Measurements from ENCODE around the gene CCDC3.

The CCDC3 gene

DNA sequence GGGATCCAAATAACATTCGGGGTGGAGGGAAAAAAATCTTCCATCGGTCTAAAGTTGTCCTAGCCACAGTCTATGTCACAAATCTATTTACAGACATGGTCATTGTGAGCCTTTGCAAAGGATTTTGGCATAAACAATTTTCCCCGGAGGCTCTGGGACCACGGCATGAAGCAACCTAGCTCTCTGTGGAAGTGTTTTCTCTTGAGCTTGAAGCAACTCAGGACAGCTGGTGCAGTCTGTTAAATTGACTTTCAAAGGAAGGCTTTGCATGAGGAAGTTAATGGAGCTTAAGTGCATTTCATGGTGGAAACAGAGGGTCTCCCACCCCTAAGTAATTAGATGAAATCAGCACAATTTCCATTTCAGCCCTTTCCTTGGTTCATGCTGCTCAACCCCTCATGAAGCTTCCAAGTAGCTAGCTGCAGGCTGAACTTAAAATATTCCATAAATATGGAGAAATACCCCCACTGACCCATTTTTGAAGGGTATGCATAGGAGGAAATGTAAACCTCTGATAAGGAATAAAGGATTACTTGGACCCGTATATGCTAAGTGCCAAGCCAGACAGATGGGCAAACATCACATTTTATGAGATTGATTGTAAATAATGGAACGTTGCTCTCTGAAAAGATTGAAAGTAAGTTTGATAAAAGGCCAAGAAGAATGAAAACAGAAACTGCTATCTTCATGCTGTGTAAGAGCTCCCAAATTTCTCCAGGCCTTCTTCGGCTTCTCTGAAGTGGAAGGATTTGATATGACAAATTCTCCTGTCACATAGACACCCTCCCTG is 39.9 kb downstream of the CCDC3 start:
- Histone ChIP-seq H3K36me3 (replicated peaks; ENCODE audit: insufficient read depth, low read length) (no peaks in the 10 kb centered on the region), H3K27ac (ENCODE audit: low read length) (no peak overlapping the region), H4K20me1 (ENCODE audit: insufficient read depth, low read length) (no peaks in the 10 kb centered on the region), H3F3A (ENCODE audit: insufficient read depth, low read length) (no peaks in the 10 kb centered on the region), H3K9me2 (replicated peaks; ENCODE audit: insufficient read depth, low read length) (no peaks in the 10 kb centered on the region), H3K9ac (ENCODE audit: low read length) (no peak overlapping the region), H3K4me3 (ENCODE audit: low read length) (no peak overlapping the region), H3K27me3 (replicated peaks; ENCODE audit: insufficient read depth, low read length) (no peaks in the 10 kb centered on the region), H3K4me1 (ENCODE audit: low read length) (no peaks in the 10 kb centered on the region), H3K4me2 (ENCODE audit: low read depth, low read length) (no peak overlapping the region), H3K79me2 (ENCODE audit: low read length) (no peaks in the 10 kb centered on the region), H2AFZ (ENCODE audit: low read length) (no peak overlapping the region), H3K9me3 (replicated peaks; ENCODE audit: insufficient read depth, low read length) (no peaks in the 10 kb centered on the region)
- TF ChIP-seq, protein P1, sequence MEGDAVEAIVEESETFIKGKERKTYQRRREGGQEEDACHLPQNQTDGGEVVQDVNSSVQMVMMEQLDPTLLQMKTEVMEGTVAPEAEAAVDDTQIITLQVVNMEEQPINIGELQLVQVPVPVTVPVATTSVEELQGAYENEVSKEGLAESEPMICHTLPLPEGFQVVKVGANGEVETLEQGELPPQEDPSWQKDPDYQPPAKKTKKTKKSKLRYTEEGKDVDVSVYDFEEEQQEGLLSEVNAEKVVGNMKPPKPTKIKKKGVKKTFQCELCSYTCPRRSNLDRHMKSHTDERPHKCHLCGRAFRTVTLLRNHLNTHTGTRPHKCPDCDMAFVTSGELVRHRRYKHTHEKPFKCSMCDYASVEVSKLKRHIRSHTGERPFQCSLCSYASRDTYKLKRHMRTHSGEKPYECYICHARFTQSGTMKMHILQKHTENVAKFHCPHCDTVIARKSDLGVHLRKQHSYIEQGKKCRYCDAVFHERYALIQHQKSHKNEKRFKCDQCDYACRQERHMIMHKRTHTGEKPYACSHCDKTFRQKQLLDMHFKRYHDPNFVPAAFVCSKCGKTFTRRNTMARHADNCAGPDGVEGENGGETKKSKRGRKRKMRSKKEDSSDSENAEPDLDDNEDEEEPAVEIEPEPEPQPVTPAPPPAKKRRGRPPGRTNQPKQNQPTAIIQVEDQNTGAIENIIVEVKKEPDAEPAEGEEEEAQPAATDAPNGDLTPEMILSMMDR (IDR thresholded peaks at IDR 0.05; ENCODE audit: low read length): no peak
- no peak for TF ChIP-seq EZH2phosphoT487 (IDR thresholded peaks at IDR 0.05; ENCODE audit: low read length)
- TF ChIP-seq EZH2 (optimal IDR thresholded peaks at IDR 0.05; ENCODE audit: low read depth, low read length): no peak
- DNase-seq: no peak

DNA sequence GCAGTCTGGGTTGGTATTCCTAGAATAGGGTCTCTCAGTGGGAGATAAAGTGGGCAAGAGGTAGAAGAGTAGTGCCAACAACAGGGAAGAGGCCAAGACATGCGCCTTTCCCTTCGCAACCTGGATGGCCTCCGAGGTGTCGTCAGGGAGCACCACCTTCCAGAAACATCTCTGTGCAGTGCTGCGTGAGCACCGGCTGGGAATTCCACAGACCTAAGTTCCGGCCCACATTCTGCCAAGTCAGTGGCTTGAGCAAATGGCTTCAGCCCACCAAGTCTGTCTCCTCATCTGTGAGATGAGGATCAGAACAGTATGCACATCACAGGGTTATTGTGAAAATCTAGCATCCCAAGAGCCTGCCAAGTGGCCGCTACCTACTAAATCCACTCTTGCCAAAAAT is 40.6 kb downstream of the CCDC3 start:
- Histone ChIP-seq H4K20me1 (ENCODE audit: insufficient read depth, low read length) (no peaks in the 10 kb centered on the region), H3K4me1 (ENCODE audit: low read length) (no peaks in the 10 kb centered on the region), H3K27ac (ENCODE audit: low read length) (no peak overlapping the region), H3K4me3 (ENCODE audit: low read length) (no peak overlapping the region), H2AFZ (ENCODE audit: low read length) (no peak overlapping the region), H3K36me3 (replicated peaks; ENCODE audit: insufficient read depth, low read length) (no peaks in the 10 kb centered on the region), H3K27me3 (replicated peaks; ENCODE audit: insufficient read depth, low read length) (no peaks in the 10 kb centered on the region), H3K9me2 (replicated peaks; ENCODE audit: insufficient read depth, low read length) (no peaks in the 10 kb centered on the region), H3F3A (ENCODE audit: insufficient read depth, low read length) (no peaks in the 10 kb centered on the region), H3K9ac (ENCODE audit: low read length) (no peak overlapping the region), H3K79me2 (ENCODE audit: low read length) (no peaks in the 10 kb centered on the region), H3K4me2 (ENCODE audit: low read depth, low read length) (no peak overlapping the region), H3K9me3 (replicated peaks; ENCODE audit: insufficient read depth, low read length) (no peaks in the 10 kb centered on the region)
- no peak for DNase-seq
- no peak for TF ChIP-seq EZH2 (optimal IDR thresholded peaks at IDR 0.05; ENCODE audit: low read depth, low read length)
- no peak for TF ChIP-seq EZH2phosphoT487 (IDR thresholded peaks at IDR 0.05; ENCODE audit: low read length)
- TF ChIP-seq, protein P1 (IDR thresholded peaks at IDR 0.05; ENCODE audit: low read length): no peak

DNA sequence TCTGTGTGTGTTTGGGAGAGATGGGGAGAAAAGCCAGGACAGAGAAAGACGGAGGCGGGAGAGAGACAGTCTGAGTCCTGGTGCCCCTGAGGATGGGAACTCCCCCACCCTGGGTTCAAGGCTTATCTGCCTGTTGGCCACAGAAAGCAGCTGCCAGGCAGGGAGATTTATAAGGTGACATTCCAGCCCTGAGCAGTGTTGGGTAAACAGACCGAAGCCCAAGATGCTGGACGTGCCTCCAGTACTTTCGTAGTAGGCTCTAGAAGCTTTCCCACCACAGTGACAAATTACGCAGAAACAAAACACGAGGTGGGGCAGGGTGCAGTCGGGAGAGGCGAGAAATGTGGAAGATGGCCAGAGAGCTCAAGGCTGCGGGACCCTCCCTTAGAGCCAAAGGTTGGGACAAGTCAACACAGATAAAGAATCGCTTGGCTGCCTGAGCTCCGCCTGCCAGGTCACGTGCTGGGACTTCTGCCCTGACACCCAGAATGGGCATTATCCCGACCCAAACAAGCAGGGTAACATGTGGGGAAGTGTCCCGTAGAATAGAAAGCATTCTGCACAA is 41.1 kb downstream of the CCDC3 start:
- DNase-seq: no peak
- Histone ChIP-seq H3K9me3 (replicated peaks; ENCODE audit: insufficient read depth, low read length) (no peaks in the 10 kb centered on the region), H3K9me2 (replicated peaks; ENCODE audit: insufficient read depth, low read length) (no peaks in the 10 kb centered on the region), H3K4me1 (ENCODE audit: low read length) (no peaks in the 10 kb centered on the region), H3K4me2 (ENCODE audit: low read depth, low read length) (no peak overlapping the region), H3K79me2 (ENCODE audit: low read length) (no peaks in the 10 kb centered on the region), H2AFZ (ENCODE audit: low read length) (no peak overlapping the region), H3F3A (ENCODE audit: insufficient read depth, low read length) (no peaks in the 10 kb centered on the region), H3K9ac (ENCODE audit: low read length) (no peak overlapping the region), H3K36me3 (replicated peaks; ENCODE audit: insufficient read depth, low read length) (no peaks in the 10 kb centered on the region), H4K20me1 (ENCODE audit: insufficient read depth, low read length) (no peaks in the 10 kb centered on the region), H3K27ac (ENCODE audit: low read length) (no peak overlapping the region), H3K4me3 (ENCODE audit: low read length) (no peak overlapping the region), H3K27me3 (replicated peaks; ENCODE audit: insufficient read depth, low read length) (no peaks in the 10 kb centered on the region)
- TF ChIP-seq EZH2 (optimal IDR thresholded peaks at IDR 0.05; ENCODE audit: low read depth, low read length) (no peak), EZH2phosphoT487 (IDR thresholded peaks at IDR 0.05; ENCODE audit: low read length) (no peak)
- TF ChIP-seq, protein P1 (IDR thresholded peaks at IDR 0.05; ENCODE audit: low read length): no peak
